HepG2 (cell line): Measurements from ENCODE around the gene CEL. TPM values are rescaled to one million over a fixed set of nuclear protein-coding genes. Genes with fewer than 3 reads are reported as not detected.
A peak's percentile ranks its signal among the peaks of the same experiment; 100 is the strongest.

Source experiments
- ATM ChIP-seq: fragments of 450-650 bp; IDR thresholded peaks from 2 replicates; pipeline ENCODE4 v1.7.1; 2017; ENCODE audit warnings: mild to moderate bottlenecking, borderline replicate concordance
- CBX2 ChIP-seq, 2 experiments: fragments of 200-600 bp in 1 of 2; sonication (generic); formaldehyde crosslinking in 1 of 2; IDR thresholded peaks; 2 replicates each; pipeline versions ENCODE4 v1.7.0 to v1.8.1; 2018 to 2022; ENCODE audit warnings: low read depth in 2 of 2, low read length in 1 of 2, mild to moderate bottlenecking in 1 of 2, missing genetic modification reagents in 1 of 2
- HMGA1 ChIP-seq: sonication (generic); formaldehyde crosslinking; conservative IDR thresholded peaks from 2 replicates; pipeline ENCODE4 v1.4.0; 2020; ENCODE audit warnings: missing genetic modification reagents
- MAX ChIP-seq: IDR thresholded peaks from 2 replicates; pipeline ENCODE4 v1.6.1; 2012; ENCODE audit warnings: inconsistent platforms
- MLX ChIP-seq: IDR thresholded peaks from 2 replicates; pipeline ENCODE4 v1.6.1; 2016
- MYPOP ChIP-seq: sonication (generic); formaldehyde crosslinking; IDR thresholded peaks from 2 replicates; pipeline ENCODE4 v1.8.1; 2023; ENCODE audit warnings: mild to moderate bottlenecking, moderate library complexity, missing genetic modification reagents
- NCOA5 ChIP-seq: sonication (generic); formaldehyde crosslinking; IDR thresholded peaks from 2 replicates; pipeline ENCODE4 v1.4.0; 2020; ENCODE audit warnings: missing genetic modification reagents
- NFYB ChIP-seq: sonication (generic); formaldehyde crosslinking; IDR thresholded peaks from 2 replicates; pipeline ENCODE4 v1.4.0; 2020; ENCODE audit warnings: missing genetic modification reagents
- PAWR ChIP-seq: sonication (generic); formaldehyde crosslinking; IDR thresholded peaks from 2 replicates; pipeline ENCODE4 v1.4.0; 2020; ENCODE audit warnings: missing genetic modification reagents, mild to moderate bottlenecking, borderline replicate concordance
- PRDM15 ChIP-seq: sonication (generic); formaldehyde crosslinking; IDR thresholded peaks from 2 replicates; pipeline ENCODE4 v1.4.0; 2020; ENCODE audit warnings: missing genetic modification reagents
- RBM39 ChIP-seq: fragments of 200-400 bp; formaldehyde crosslinking; IDR thresholded peaks from one replicate; pipeline ENCODE4 v1.6.1; 2018; ENCODE audit warnings: antibody characterized with exemption, mild to moderate bottlenecking, low read depth, low read length; ENCODE audit not compliant: poor library complexity, severe bottlenecking
- RCOR2 ChIP-seq: IDR thresholded peaks from 2 replicates; pipeline ENCODE4 v1.6.1; 2016; ENCODE audit warnings: missing biosample characterization, missing genetic modification reagents
- REXO4 ChIP-seq: sonication (generic); formaldehyde crosslinking; IDR thresholded peaks from 2 replicates; pipeline ENCODE4 v1.8.0; 2022; ENCODE audit warnings: missing genetic modification reagents, mild to moderate bottlenecking, borderline replicate concordance
- SOX5 ChIP-seq: IDR thresholded peaks from 2 replicates; pipeline ENCODE4 v1.6.1; 2016; ENCODE audit warnings: borderline replicate concordance
- ZFAT ChIP-seq: sonication (generic); formaldehyde crosslinking; conservative IDR thresholded peaks from 2 replicates; pipeline ENCODE4 v1.8.1; 2023; ENCODE audit warnings: missing genetic modification reagents, inconsistent platforms
- ZMYM4 ChIP-seq: sonication (generic); formaldehyde crosslinking; IDR thresholded peaks from 2 replicates; pipeline ENCODE4 v1.8.1; 2023; ENCODE audit warnings: mild to moderate bottlenecking, missing genetic modification reagents
- ZNF160 ChIP-seq: sonication (generic); formaldehyde crosslinking; IDR thresholded peaks from 2 replicates; pipeline ENCODE4 v1.8.0; 2022; ENCODE audit warnings: mild to moderate bottlenecking, inconsistent platforms, missing genetic modification reagents
- ZNF510 ChIP-seq: sonication (generic); formaldehyde crosslinking; IDR thresholded peaks from 2 replicates; pipeline ENCODE4 v1.4.0; 2020; ENCODE audit warnings: low read depth, mild to moderate bottlenecking, missing genetic modification reagents
- ZNF562 ChIP-seq: sonication (generic); formaldehyde crosslinking; IDR thresholded peaks from 2 replicates; pipeline ENCODE4 v1.8.0; 2022; ENCODE audit warnings: missing genetic modification reagents, borderline replicate concordance
- ZNF850 ChIP-seq: sonication (generic); formaldehyde crosslinking; conservative IDR thresholded peaks from 2 replicates; pipeline ENCODE4 v1.9.0; 2021; ENCODE audit warnings: mild to moderate bottlenecking, missing genetic modification reagents
- ZSCAN12 ChIP-seq: sonication (generic); formaldehyde crosslinking; IDR thresholded peaks from 2 replicates; pipeline ENCODE4 v1.9.0; 2021; ENCODE audit warnings: mild to moderate bottlenecking, missing genetic modification reagents
- ZSCAN22 ChIP-seq: sonication (generic); formaldehyde crosslinking; IDR thresholded peaks from 2 replicates; pipeline ENCODE4 v1.4.0; 2020; ENCODE audit warnings: mild to moderate bottlenecking, missing genetic modification reagents
- ZSCAN30 ChIP-seq: sonication (generic); formaldehyde crosslinking; IDR thresholded peaks from 2 replicates; pipeline ENCODE4 v1.5.0; 2020; ENCODE audit warnings: mild to moderate bottlenecking, missing genetic modification reagents
- polyA plus RNA-seq, 8 experiments: library from polyadenylated mRNA; depleted of rRNA in 3 of 8; stranded (reverse) in 7 of 8; unstranded in 1 of 8; fragments of >200 nt; fragmentation: Illumina TruSeq in 4 of 8; extraction: Trizol in 4 of 8; gene quantifications; 2 replicates each; pipeline versions ENCODE4 v1.2.1 to v1.2.3, GENCODE V29; 2011 to 2016; ENCODE audit warnings: low read depth in 4 of 8, missing spikeins in 1 of 8, mixed read lengths in 1 of 8; ENCODE audit not compliant: insufficient read depth in 1 of 8
- total RNA-seq, 5 experiments: library from RNA; depleted of rRNA; stranded (reverse); fragments of >200 nt; fragmentation: Illumina TruSeq; extraction: Trizol; gene quantifications; 2 replicates each; pipeline ENCODE4 v1.2.3, GENCODE V29; 2016; ENCODE audit warnings: low read depth in 1 of 5

CEL gene
- total and polyA plus RNA-seq, 2 of the 13 experiments (the other 11 are each of a cell fraction or from before 2014, with no cell fraction given) = 0.63 to 1.5 TPM

- TF ChIP-seq PRDM15 (CRISPR knock-in tag) (no peak), NCOA5 (CRISPR knock-in tag) (no peak), ATM (no peak), MYPOP (peak; percentile 50; the same call in 1 of the 2 replicates), ZNF510 (CRISPR knock-in tag) (0 out of 2 replicates have a peak, but pooled peaks have one; percentile 60), ZSCAN22 (CRISPR knock-in tag) (0 out of 2 replicates have a peak, but pooled peaks have one; percentile 26), ZSCAN12 (CRISPR knock-in tag) (no peak), RCOR2 (CRISPR knock-in tag) (no peak), REXO4 (CRISPR knock-in tag) (no peak), ZFAT (CRISPR knock-in tag) (no peak), SOX5 (no peak; the same call in 1 of the 2 replicates), HMGA1 (CRISPR knock-in tag) (no peak), PAWR (CRISPR knock-in tag) (0 out of 2 replicates have a peak, but pooled peaks have one; percentile 33), ZNF562 (CRISPR knock-in tag) (no peak), ZNF160 (CRISPR knock-in tag) (no peak), ZMYM4 (peak; percentile 60), RBM39 (peak; percentile 91), MAX (peak; percentile 70), NFYB (CRISPR knock-in tag) (peak; percentile 93), ZNF850 (CRISPR knock-in tag) (0 out of 2 replicates have a peak, but pooled peaks have one; percentile 87), MLX (CRISPR knock-in tag) (no peak), ZSCAN30 (CRISPR knock-in tag) (0 out of 2 replicates have a peak, but pooled peaks have one; percentile 50), CBX2 (IDR thresholded peaks at IDR 0.05; ENCODE audit: low read depth, low read length) (no peak), CBX2 (CRISPR knock-in tag; IDR thresholded peaks at IDR 0.05; ENCODE audit: low read depth) (no peak)
Measured at GRCh38 chr9:133030317-133031129, 31.3 kb upstream of the CEL start, which contains the start of gene GTF3C5 (continued).
